ENCODE data around the gene ALK.

The ALK gene

DNA sequence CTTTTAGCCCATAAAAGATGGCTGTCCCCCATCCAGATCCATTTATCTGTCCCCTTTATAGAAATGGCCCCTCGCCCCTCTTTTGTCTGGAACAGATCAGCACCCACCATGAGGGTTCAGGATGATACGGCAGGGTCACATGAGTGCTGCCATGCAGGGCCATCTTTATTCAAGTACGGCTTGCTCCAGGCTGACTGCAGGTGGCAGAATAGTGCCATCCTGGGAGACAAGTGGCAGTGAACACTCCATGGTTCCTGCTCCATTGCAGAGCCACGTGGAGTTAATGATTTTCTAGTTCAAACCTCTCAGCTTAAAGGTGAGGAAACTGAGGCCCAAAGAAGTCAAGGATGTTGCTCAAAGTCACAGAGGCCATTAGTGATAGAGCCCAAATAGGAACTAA is 625.5 kb downstream of the ALK start:
- TF ChIP-seq GATA3 (IDR thresholded peaks at IDR 0.05; ENCODE audit: low read depth, low read length) (no peak), GATA2 (IDR thresholded peaks at IDR 0.05; ENCODE audit: low read depth, low read length) (no peak)

GRCh38 chr2:29293830-29294438 is 627.5 kb downstream of the ALK start:
- TF ChIP-seq GATA2 (IDR thresholded peaks at IDR 0.05; ENCODE audit: low read depth, low read length) (no peak), GATA3 (IDR thresholded peaks at IDR 0.05; ENCODE audit: low read depth, low read length) (no peak)

GRCh38 chr2:29290293-29291047 is 630.9 kb downstream of the ALK start:
- TF ChIP-seq GATA3 (IDR thresholded peaks at IDR 0.05; ENCODE audit: low read depth, low read length) = no peak
- TF ChIP-seq GATA2 (IDR thresholded peaks at IDR 0.05; ENCODE audit: low read depth, low read length) = no peak

- no peak for TF ChIP-seq GATA3 (IDR thresholded peaks at IDR 0.05; ENCODE audit: low read depth, low read length)
- TF ChIP-seq GATA2 (IDR thresholded peaks at IDR 0.05; ENCODE audit: low read depth, low read length) = no peak
Measured at GRCh38 chr2:29284671-29285070, 636.7 kb downstream of the ALK start.

- TF ChIP-seq GATA3 (IDR thresholded peaks at IDR 0.05; ENCODE audit: low read depth, low read length) = no peak
- TF ChIP-seq GATA2 (IDR thresholded peaks at IDR 0.05; ENCODE audit: low read depth, low read length) = no peak; the same call in 1 of the 2 replicates
Measured at GRCh38 chr2:29281916-29282247, 639.5 kb downstream of the ALK start.

GRCh38 chr2:29281086-29281915 is 640.1 kb downstream of the ALK start:
- TF ChIP-seq GATA2 (IDR thresholded peaks at IDR 0.05; ENCODE audit: low read depth, low read length) (peak; percentile 72), GATA3 (IDR thresholded peaks at IDR 0.05; ENCODE audit: low read depth, low read length) (no peak)

GRCh38 chr2:29278966-29279365 is 642.4 kb downstream of the ALK start:
- TF ChIP-seq GATA3 (IDR thresholded peaks at IDR 0.05; ENCODE audit: low read depth, low read length) (no peak), GATA2 (IDR thresholded peaks at IDR 0.05; ENCODE audit: low read depth, low read length) (no peak)

GRCh38 chr2:29276151-29276550 is 645.2 kb downstream of the ALK start:
- TF ChIP-seq GATA3 (IDR thresholded peaks at IDR 0.05; ENCODE audit: low read depth, low read length) (no peak), GATA2 (IDR thresholded peaks at IDR 0.05; ENCODE audit: low read depth, low read length) (no peak)

DNA sequence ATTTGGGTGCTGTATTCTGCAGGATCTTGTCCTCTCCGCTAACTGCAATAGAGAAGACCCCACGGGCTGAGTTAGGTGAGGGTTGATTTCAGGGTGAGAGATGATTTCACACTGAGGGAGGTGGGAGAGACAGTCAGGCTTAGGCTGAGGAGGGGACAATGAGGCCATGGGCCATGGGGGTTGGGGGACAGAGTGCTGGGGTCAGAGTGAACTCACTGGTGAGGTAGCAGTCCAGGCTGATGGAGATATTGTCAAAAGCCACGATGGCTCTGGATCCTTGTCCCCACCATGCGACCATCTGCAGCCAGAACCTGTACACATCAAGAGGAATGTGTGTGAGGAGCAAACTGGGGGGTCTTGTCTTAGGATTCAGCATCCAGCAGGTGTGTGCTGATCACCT is 646.2 kb downstream of the ALK start:
- no peak for TF ChIP-seq GATA3 (IDR thresholded peaks at IDR 0.05; ENCODE audit: low read depth, low read length)
- TF ChIP-seq GATA2 (IDR thresholded peaks at IDR 0.05; ENCODE audit: low read depth, low read length) = no peak

DNA sequence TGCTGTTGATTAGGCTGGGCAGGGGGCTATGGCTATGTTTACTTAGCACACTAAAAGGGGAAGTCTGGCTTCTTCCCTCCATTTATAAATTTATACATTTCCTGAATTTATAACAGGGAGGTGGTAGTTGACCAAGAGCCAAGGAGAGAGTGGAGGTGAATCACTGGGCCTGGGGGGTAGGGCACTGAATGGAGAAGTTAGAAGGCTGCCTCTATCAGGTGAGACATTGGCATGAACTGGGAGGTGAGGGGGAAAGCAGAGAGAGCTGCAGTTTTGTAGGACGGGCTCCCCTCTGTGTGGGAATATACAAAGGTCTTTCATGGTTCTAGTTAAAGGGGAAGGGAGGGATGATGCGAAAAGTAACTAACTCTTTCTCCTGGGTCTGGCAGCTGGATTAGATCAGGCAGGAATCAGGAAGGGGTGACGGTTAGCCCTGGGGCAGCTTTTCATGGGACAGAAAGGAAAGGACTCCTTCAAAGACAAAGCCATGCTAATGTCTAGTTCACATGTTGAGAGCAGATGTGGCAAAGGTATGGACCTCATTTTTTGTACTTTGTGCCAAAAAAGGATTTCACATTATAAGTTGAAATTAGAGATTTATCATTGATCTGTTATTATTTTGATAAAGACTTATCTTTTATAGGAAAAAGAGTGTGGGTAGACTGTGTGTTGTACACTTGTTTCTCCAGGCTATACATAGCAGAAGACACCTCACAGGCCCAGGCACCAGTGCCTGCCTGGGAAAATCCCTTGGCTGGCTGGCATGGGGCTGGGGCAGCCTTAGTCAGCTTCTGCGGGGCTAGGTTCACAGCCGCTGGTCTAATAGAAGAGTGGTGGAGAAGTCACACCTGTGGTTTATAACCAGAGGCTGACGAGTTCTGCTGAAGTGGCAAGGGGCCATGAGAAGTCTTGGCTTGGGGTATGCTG is 647.4 kb downstream of the ALK start:
- TF ChIP-seq GATA3 (IDR thresholded peaks at IDR 0.05; ENCODE audit: low read depth, low read length) = no peak
- peak; percentile 77 for TF ChIP-seq GATA2 (IDR thresholded peaks at IDR 0.05; ENCODE audit: low read depth, low read length)

DNA sequence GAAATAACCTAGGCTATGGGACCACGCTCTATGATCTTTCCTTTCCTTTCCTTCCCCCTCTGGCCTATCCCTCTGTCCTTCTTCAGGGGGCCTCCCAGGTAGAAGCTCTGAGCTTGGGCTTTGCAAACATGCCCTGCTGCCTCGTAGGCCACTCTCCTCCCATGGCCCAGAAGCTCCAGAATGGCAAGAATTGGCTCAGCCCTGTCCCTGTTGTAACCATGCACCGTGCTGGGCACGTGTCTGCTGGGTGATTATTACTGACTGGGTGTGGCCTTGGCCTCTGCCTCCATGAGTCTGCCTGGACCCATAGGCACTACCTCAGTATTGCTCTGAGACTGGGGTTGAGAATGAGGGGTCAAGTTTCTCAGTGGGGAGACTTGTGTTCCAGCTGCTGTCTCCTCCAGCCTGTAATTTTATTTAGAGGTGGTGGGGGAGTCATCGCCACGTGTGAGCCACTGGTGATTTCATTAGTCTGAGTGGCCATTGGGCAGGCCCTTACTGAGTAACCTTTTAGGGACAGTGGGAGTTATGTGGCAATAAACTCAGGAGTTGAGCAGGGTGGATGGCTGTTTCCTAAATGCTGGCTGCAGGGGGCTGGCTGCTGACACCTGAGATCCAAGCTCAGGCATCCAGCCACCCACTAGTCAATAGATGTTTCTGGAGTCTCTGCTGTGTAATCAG is 648.2 kb downstream of the ALK start:
- TF ChIP-seq GATA3 (IDR thresholded peaks at IDR 0.05; ENCODE audit: low read depth, low read length) (no peak), GATA2 (IDR thresholded peaks at IDR 0.05; ENCODE audit: low read depth, low read length) (no peak)

DNA sequence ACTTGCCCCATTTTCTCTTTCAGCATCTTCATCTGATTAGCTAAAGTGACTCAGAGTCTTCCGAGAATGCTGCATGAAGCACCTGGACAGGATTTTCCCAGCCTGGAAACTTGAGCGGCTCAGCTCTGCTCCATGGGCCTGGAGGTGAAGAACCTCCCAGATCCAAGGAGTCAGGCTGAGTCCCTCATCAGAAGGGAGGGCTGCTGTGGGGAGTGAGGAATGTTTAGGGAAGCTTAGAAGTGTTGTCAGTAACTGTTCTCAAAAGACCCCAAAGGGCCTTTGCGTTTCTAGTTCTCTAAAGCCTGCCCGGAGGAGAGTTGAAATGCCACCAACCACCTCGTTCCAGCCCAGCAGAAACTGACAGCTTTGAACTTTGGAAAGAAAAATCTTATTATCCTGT is 649.1 kb downstream of the ALK start:
- TF ChIP-seq GATA3 (IDR thresholded peaks at IDR 0.05; ENCODE audit: low read depth, low read length) (no peak), GATA2 (IDR thresholded peaks at IDR 0.05; ENCODE audit: low read depth, low read length) (no peak)

GRCh38 chr2:29270701-29271121 is 650.7 kb downstream of the ALK start:
- TF ChIP-seq GATA2 (IDR thresholded peaks at IDR 0.05; ENCODE audit: low read depth, low read length) (no peak), GATA3 (IDR thresholded peaks at IDR 0.05; ENCODE audit: low read depth, low read length) (no peak)
